Tibial nerve (tissue), 4 donors: Measurements from ENCODE around the gene CTBP2. TPM values are rescaled to one million over a fixed set of nuclear protein-coding genes. Genes with fewer than 3 reads are reported as not detected.
"Not testable (repeated sequence)": the region's sequence is repeated elsewhere in the genome, so short reads cannot be mapped to it uniquely, and the experiment has no call there.

Experiments used
- DNase-seq, 2 donors: peaks; one replicate each; pipeline ENCODE4 v3.0.0-alpha.2; 2019; ENCODE audit warnings: low spot score in 2 of 2
- H3K27ac ChIP-seq, 4 donors: fragments of 200-600 bp; sonication (generic) in 3 of 4; one replicate each; pipeline ENCODE4 v1.5.1; 2017 to 2019; ENCODE audit warnings: mild to moderate bottlenecking in 1 of 4
- H3K27me3 ChIP-seq, 2 donors: fragments of 200-600 bp; sonication (generic) in 1 of 2; one replicate each; pipeline versions ENCODE4 v1.5.1 to v1.6.0; 2017 to 2019
- H3K36me3 ChIP-seq, 3 donors: fragments of 200-600 bp; sonication (generic); one replicate each; pipeline ENCODE4 v1.5.1; 2018 to 2019
- H3K4me1 ChIP-seq, 4 donors: fragments of 200-600 bp; sonication (generic) in 3 of 4; one replicate each; pipeline ENCODE4 v1.5.1; 2017 to 2019
- H3K4me3 ChIP-seq, 4 donors: fragments of 200-600 bp; sonication (generic) in 3 of 4; one replicate each; pipeline ENCODE4 v1.5.1; 2017 to 2019; ENCODE audit warnings: mild to moderate bottlenecking in 1 of 4, moderate library complexity in 1 of 4
- H3K9me3 ChIP-seq, 4 donors: fragments of 200-600 bp; sonication (generic) in 3 of 4; one replicate each; pipeline ENCODE4 v1.5.1; 2017 to 2019
- CTCF ChIP-seq, 5 experiments: fragments of 200-600 bp in 3 of 5; fragments of 450-650 bp in 2 of 5; sonication (generic) in 3 of 5; IDR thresholded peaks; one replicate each; pipeline ENCODE4 v1.5.1; 2016 to 2019; ENCODE audit warnings: antibody characterized with exemption in 5 of 5, mild to moderate bottlenecking in 3 of 5, moderate library complexity in 2 of 5
- EP300 ChIP-seq, 2 donors: sonication (generic); formaldehyde crosslinking; IDR thresholded peaks; one replicate each; pipeline ENCODE4 v1.6.1; 2017; ENCODE audit warnings: antibody characterized with exemption in 2 of 2, mild to moderate bottlenecking in 1 of 2
- POLR2A ChIP-seq, 2 donors: fragments of 450-650 bp; IDR thresholded peaks; one replicate each; pipeline ENCODE4 v1.6.1; 2017; ENCODE audit warnings: antibody characterized with exemption in 2 of 2, mild to moderate bottlenecking in 2 of 2, moderate library complexity in 2 of 2
- WGBS, 2 donors: methylation state at CpG; one replicate each; pipeline ENCODE4 v1.1.5; 2018; 5-methylcytosine and 5-hydroxymethylcytosine counted together
- total RNA-seq, 4 donors: library from RNA; depleted of rRNA; stranded (reverse); fragments of >200 nt; gene quantifications; one replicate each; pipeline ENCODE4 v1.1.0, GENCODE V29; 2016

Gene CTBP2
- total RNA-seq, 4 donors from 2014 or later = 40.4 to 97.9 (median 62.3) TPM

- TF ChIP-seq POLR2A (IDR thresholded peaks at IDR 0.05) = no peak
- TF ChIP-seq CTCF (IDR thresholded peaks at IDR 0.05) = no peak
- TF ChIP-seq EP300 (IDR thresholded peaks at IDR 0.05) = no peak
- no peaks in the 10 kb centered on the region for H3K36me3 ChIP-seq
- H3K27ac ChIP-seq = peak overlapping the region; percentile 13 to 93 (median 64)
- no peak overlapping the region for H3K4me3 ChIP-seq
- no peak for DNase-seq
- 58 to 74% methylated on average over 10 of the region's 10 CpGs for WGBS, 2 donors
- no peaks in the 10 kb centered on the region for H3K9me3 ChIP-seq
- no peaks in the 10 kb centered on the region for H3K27me3 ChIP-seq
- peaks cover 3 to 99% (median 71%) of the 10 kb centered on the region in 4 donors for H3K4me1 ChIP-seq
These were observed 100.3 kb downstream of the CTBP2 start for GRCh38 chr10:125060026-125060425.

GRCh38 chr10:125059348-125059747 lies 101.0 kb downstream of the CTBP2 start:
- H3K36me3 ChIP-seq, H3K9me3 ChIP-seq, DNase-seq, H3K27me3 ChIP-seq, H3K4me3 ChIP-seq: not testable (repeated sequence)
- peaks cover 3 to 94% (median 66%) of the 10 kb centered on the region in 4 donors for H3K4me1 ChIP-seq
- peak overlapping the region in 3 of 4 donors; percentile 46 to 93 (median 83) for H3K27ac ChIP-seq
- 92 to 93% methylated on average over 8 of the region's 8 CpGs for WGBS, 2 donors

- Histone ChIP-seq H3K36me3 (no peaks in the 10 kb centered on the region), H3K9me3 (no peaks in the 10 kb centered on the region), H3K27me3 (no peaks in the 10 kb centered on the region), H3K27ac (peak overlapping the region; percentile 81 to 94 (median 90)), H3K4me3 (no peak overlapping the region), H3K4me1 (peaks cover 3 to 79% (median 59%) of the 10 kb centered on the region in 4 donors)
- TF ChIP-seq CTCF (IDR thresholded peaks at IDR 0.05) (peak in 1 of 5 experiments; percentile 9), EP300 (IDR thresholded peaks at IDR 0.05) (peak; percentile 83 to 91), POLR2A (IDR thresholded peaks at IDR 0.05) (peak in 1 of 2 donors; percentile 14)
- peak; percentile 55 to 76 for DNase-seq
- WGBS, 2 donors = 5 to 8% methylated on average over 19 to 20 of the region's 20 CpGs
These were observed 103.0 kb downstream of the CTBP2 start for GRCh38 chr10:125057158-125058001.

- no peak overlapping the region for H3K4me3 ChIP-seq
- H3K27ac ChIP-seq = peak overlapping the region; percentile 81 to 94 (median 90)
- no peaks in the 10 kb centered on the region for H3K36me3 ChIP-seq
- no peak for TF ChIP-seq EP300 (IDR thresholded peaks at IDR 0.05)
- no peak for TF ChIP-seq POLR2A (IDR thresholded peaks at IDR 0.05)
- TF ChIP-seq CTCF (IDR thresholded peaks at IDR 0.05) = no peak
- H3K9me3 ChIP-seq = no peaks in the 10 kb centered on the region
- DNase-seq = no peak
- 61 to 62% methylated on average over 20 to 21 of the region's 21 CpGs for WGBS, 2 donors
- H3K4me1 ChIP-seq = peaks cover 3 to 70% (median 50%) of the 10 kb centered on the region in 4 donors
- H3K27me3 ChIP-seq = no peaks in the 10 kb centered on the region
These were observed 103.9 kb downstream of the CTBP2 start for GRCh38 chr10:125056161-125057132.

- Histone ChIP-seq H3K9me3 (no peaks in the 10 kb centered on the region), H3K4me1 (peaks cover 3 to 60% (median 41%) of the 10 kb centered on the region in 4 donors), H3K36me3 (no peaks in the 10 kb centered on the region), H3K27me3 (no peaks in the 10 kb centered on the region), H3K27ac (peak overlapping the region in 2 of 4 donors; percentile 93 to 94), H3K4me3 (no peak overlapping the region)
- TF ChIP-seq EP300 (IDR thresholded peaks at IDR 0.05) = no peak
- no peak for TF ChIP-seq CTCF (IDR thresholded peaks at IDR 0.05)
- no peak for TF ChIP-seq POLR2A (IDR thresholded peaks at IDR 0.05)
- WGBS, 2 donors = 64 to 70% methylated on average over 5 of the region's 5 CpGs
- no peak for DNase-seq
These were observed 104.9 kb downstream of the CTBP2 start for GRCh38 chr10:125055446-125055845.
